ENCODE data around the gene RPTOR.
"Not testable (repeated sequence)": the region's sequence is repeated elsewhere in the genome, so short reads cannot be mapped to it uniquely, and the experiment has no call there.

The RPTOR gene

GRCh38 chr17:80544655-80545498 is at the start of gene RPTOR:
Gene RPTOR, plus strand, starts transcription at chr17:80544838. Its CDS starts 792 bp downstream, at chr17:80545630.
- peak; percentile 92 for DNase-seq

DNA sequence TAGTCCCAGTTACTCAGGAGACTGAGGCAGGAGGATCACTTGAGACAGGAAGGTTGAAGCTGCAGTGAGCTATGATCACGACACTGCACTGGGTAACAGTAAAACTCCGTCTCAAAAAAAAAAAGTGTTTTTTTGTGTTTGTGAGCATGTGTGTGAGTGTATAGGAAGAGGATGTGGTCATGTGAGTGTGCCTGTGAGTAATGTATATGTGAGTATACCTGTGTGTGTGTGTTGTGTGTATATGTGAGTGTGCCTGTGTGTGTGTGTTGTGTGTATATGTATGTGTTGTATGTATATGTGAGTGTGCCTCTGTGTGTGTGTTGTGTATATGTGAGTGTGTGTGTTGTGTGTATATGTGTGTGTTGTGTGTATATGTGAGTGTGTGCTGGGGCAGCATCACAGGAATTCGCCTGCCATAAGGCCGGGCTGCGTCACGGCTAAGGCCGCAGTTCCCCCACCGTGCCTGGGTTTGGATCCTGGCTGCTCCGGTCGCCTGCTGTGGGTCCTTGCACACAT is 46.9 kb upstream of the RPTOR start:
- DNase-seq: no peak

- no peak for DNase-seq
Measured at GRCh38 chr17:80498242-80498919, 46.3 kb upstream of the RPTOR start.

DNA sequence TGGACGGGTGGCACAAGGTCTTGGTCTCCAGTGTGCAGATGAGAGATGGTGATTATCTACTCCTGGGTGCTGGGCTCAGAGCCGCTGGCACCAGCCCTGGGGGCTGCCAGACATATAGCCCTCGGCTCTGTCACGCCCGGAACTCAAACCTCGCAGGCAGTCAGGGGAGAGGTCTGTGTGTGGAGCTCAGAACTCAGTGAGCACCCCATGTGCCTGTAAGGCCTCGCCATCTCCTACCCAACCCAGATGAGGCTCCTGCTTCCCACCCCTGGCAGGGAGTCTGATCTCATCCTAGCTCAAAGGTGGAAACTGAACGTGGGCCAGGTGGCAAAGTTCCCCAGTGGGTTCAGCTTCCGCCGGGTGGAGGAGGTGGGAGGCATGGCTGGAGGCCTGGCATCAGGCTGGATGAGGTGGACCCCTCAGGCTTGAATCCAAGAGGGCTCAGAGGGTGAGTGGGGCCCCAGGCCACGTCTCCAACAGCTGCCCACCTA is 45.7 kb upstream of the RPTOR start:
- no peak for DNase-seq

DNA sequence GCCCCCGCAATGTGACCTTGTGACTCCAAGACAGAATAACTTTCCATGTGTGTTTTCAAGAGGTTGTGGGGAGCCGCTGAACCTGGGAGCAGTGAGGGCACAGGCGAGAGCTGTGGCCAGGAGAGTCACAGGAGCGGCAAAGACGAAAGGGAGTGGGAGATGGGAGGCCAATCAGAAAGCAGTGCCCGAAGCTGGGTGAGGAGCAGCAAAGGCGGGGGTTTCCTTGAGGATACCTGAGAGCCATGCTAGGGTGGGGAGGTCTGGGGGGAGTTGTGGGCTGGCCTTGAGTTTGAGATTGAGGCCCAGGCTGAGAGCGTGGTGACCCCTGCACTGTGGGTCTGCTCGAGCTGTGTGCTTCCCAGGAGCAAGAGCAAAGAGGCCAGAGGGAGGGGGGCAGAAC is 45.1 kb upstream of the RPTOR start:
- DNase-seq: no peak

- no peak for DNase-seq
Measured at GRCh38 chr17:80499961-80500665, 44.5 kb upstream of the RPTOR start.

GRCh38 chr17:80501741-80502577 is 42.7 kb upstream of the RPTOR start:
- DNase-seq: no peak

DNA sequence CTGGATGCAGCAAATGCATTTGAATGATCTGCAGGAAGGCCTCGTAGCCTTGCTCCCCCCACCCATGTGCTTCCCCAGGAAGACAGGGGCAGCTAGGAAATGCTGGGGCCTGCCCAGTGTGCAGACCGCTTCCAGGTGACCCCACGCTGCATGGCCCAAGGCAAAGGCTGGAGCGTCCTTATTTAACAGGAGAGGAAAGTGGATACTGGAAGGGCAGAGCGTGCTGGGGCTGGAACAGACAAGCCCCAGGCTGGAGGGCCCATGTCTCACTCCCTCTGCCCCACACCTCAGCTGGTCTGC is 42.1 kb upstream of the RPTOR start:
- DNase-seq: no peak

- no peak for DNase-seq
Measured at GRCh38 chr17:80503031-80503430, 41.6 kb upstream of the RPTOR start.

- DNase-seq: no peak
Measured at GRCh38 chr17:80503921-80504320, 40.7 kb upstream of the RPTOR start.

DNA sequence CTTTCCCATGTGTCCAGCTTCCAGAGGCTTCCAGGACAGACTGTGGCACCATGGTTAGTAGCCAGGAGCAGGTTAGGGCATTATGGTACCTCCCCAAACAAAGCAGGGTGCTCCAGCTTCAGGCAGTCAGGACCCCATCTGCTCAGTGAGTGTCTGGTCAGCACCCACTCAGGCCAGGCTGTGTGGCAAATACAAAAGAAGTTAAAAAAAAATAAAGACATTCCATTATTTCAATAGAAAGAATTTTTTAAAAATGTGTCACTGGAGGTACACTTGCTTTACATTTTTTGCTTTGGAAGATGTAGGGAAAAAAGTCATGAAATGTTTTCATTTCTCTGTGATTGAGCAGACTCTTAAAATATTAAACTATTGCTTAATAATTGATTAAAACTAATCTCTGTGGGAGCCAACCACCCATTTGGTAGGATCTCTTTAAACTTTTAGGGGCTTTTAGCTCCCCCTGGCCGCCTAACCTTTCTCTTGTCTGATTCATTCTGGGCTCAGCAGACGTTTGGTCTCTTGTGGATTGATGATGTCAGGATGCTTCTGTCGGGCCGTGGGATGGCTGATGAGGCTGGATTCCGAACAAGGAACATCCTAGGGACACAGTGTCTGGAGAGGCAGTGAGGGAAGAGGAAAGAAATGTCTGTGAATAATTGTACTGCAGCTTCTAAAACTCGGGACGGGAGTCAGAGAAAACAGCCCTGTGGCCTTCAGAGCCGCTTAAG is 39.8 kb upstream of the RPTOR start:
- no peak for DNase-seq

- not testable (repeated sequence) for DNase-seq
Measured at GRCh38 chr17:80507177-80507576, 37.5 kb upstream of the RPTOR start.

DNA sequence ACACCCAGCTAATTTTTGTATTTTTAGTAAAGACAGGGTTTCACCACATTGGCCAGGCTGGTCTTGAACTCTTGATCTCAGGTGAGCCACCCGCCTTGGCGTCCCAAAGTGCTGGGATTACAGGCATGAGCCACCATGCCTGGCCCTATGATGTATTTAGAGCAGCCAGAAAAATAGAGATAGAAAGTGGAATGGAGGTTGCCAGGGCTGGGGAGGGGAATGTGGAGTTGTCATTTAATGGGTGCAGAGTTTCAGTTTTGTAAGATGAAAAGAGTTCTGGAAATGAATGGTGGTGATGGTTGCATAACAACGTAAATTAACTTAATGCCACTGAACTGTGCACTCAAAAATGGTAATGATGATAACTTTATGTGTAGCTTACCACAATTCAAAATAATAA is 36.7 kb upstream of the RPTOR start:
- DNase-seq: no peak

GRCh38 chr17:80509311-80509710 is 35.3 kb upstream of the RPTOR start:
- no peak for DNase-seq

GRCh38 chr17:80510132-80510531 is 34.5 kb upstream of the RPTOR start:
- no peak for DNase-seq

GRCh38 chr17:80510772-80511171 is 33.9 kb upstream of the RPTOR start:
- no peak for DNase-seq

GRCh38 chr17:80511222-80512180 is 33.1 kb upstream of the RPTOR start:
- no peak for DNase-seq

DNA sequence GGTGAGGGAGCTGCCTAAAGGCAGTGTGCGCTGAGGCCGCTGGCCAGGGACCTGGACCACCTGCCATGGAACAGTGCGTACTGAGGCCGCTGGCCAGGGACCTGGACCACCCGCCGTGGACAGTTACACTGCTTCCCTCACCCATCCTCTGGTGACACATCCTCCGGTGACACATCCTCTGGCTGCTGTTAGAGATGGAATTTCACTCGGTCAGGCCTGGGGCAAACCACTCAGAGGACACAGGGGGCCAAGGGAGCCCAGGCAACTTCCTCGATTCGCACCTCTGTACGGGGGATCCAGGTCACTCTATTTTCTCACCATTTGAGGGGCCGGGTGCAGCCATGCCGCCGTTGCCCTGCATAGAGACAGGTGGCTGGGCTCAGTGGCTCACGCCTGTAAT is 32.4 kb upstream of the RPTOR start:
- no peak for DNase-seq

- no peak for DNase-seq
Measured at GRCh38 chr17:80513201-80513600, 31.4 kb upstream of the RPTOR start.

DNA sequence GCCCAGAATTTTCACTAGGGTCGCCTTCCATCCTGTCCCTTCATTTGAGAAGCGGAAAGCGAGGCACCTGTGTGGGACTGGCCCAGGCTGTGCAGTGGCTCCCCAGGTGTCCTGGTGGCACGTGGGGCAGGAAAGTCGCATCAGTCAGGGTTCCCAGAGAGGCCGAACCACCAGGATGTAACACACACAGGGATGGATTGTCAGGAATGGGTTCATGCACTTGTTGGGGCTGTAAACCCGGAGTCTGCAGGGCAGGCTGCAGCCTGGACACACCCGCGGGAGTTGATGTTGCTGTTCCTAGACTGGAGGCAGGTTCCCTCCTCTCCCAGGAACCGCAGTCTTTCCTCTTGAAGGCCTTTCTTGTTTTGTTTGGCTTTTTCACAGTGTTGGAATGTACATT is 30.7 kb upstream of the RPTOR start:
- no peak for DNase-seq

Measured in stimulated activated CD4-positive, alpha-beta T cell treated with anti-CD3 and anti-CD28 coated beads, Interleukin-4, amount 100 ng/mL, for 1 hour (primary cell).